Astrocyte (in vitro differentiated cells and primary cell): ENCODE data around the gene SNCA.

ENCODE experiments used
- CTCF ChIP-seq: IDR thresholded peaks from 2 replicates; pipeline ENCODE4 v1.5.1; 2011; ENCODE audit warnings: low read depth, mild to moderate bottlenecking, inconsistent platforms, low read length, moderate library complexity; ENCODE audit not compliant: insufficient read depth
- EZH2 ChIP-seq: IDR thresholded peaks from 2 replicates; pipeline ENCODE4 v1.6.1; 2012; ENCODE audit warnings: mild to moderate bottlenecking, low read length, inconsistent platforms; ENCODE audit not compliant: insufficient read depth

- TF ChIP-seq EZH2 (no peak), CTCF (no peak)
Observed at GRCh38 chr4:89681219-89681618, 155.7 kb downstream of the SNCA start.
